SKM-1 treated with dmso at 0.1 percent for 144 hours (cell line): ENCODE data around the gene CDK5RAP3.
"Not testable (repeated sequence)": the region's sequence is repeated elsewhere in the genome, so short reads cannot be mapped to it uniquely, and the experiment has no call there.

Source experiments
- DNase-seq: peaks from one replicate; lab custom pipeline; 2025; ENCODE audit not compliant: unreplicated experiment; lab: John Stamatoyannopoulos, UW

Gene CDK5RAP3

GRCh38 chr17:47997586-47997985 is 26.7 kb downstream of the CDK5RAP3 start:
- no peak for DNase-seq

GRCh38 chr17:47998044-47998443 is 27.1 kb downstream of the CDK5RAP3 start:
- no peak for DNase-seq

- DNase-seq = no peak
These were observed 28.7 kb downstream of the CDK5RAP3 start for GRCh38 chr17:47999582-47999981.

GRCh38 chr17:48001197-48001596 is 30.3 kb downstream of the CDK5RAP3 start:
- no peak for DNase-seq

- not testable (repeated sequence) for DNase-seq
These were observed 30.7 kb downstream of the CDK5RAP3 start for GRCh38 chr17:48001657-48002056.

- peak; percentile 85 for DNase-seq
These were observed 31.5 kb downstream of the CDK5RAP3 start for GRCh38 chr17:48002266-48002915.

GRCh38 chr17:48002916-48003416 is 32.1 kb downstream of the CDK5RAP3 start:
- DNase-seq = no peak

- DNase-seq = no peak
These were observed 32.7 kb downstream of the CDK5RAP3 start for GRCh38 chr17:48003417-48004151.

GRCh38 chr17:48004983-48005382 is 34.1 kb downstream of the CDK5RAP3 start:
- DNase-seq = no peak

- peak; percentile 43 for DNase-seq
These were observed 36.2 kb downstream of the CDK5RAP3 start for GRCh38 chr17:48006936-48007709.

- no peak for DNase-seq
These were observed 39.3 kb downstream of the CDK5RAP3 start for GRCh38 chr17:48010193-48010592.

- peak; percentile 30 for DNase-seq
These were observed 40.7 kb downstream of the CDK5RAP3 start for GRCh38 chr17:48011405-48012150.

- DNase-seq = no peak
These were observed 41.2 kb downstream of the CDK5RAP3 start for GRCh38 chr17:48012151-48012520.

- no peak for DNase-seq
These were observed 41.7 kb downstream of the CDK5RAP3 start for GRCh38 chr17:48012654-48013053.

GRCh38 chr17:48013876-48014594 is 43.1 kb downstream of the CDK5RAP3 start:
- no peak for DNase-seq

- no peak for DNase-seq
These were observed 43.7 kb downstream of the CDK5RAP3 start for GRCh38 chr17:48014595-48015111.

GRCh38 chr17:48016112-48016511 is 45.2 kb downstream of the CDK5RAP3 start:
- DNase-seq = no peak

- DNase-seq = not testable (repeated sequence)
These were observed 46.9 kb downstream of the CDK5RAP3 start for GRCh38 chr17:48017817-48018158.

GRCh38 chr17:48021934-48022333 is 51.0 kb downstream of the CDK5RAP3 start:
- DNase-seq = peak; percentile 34

GRCh38 chr17:48022901-48023300 is 52.0 kb downstream of the CDK5RAP3 start:
- no peak for DNase-seq
